WI38 (cell line): ENCODE data around the gene C1QTNF1.

Experiments used
- H3K4me3 ChIP-seq: 2 replicates; pipeline ENCODE4 v1.5.1; 2011; ENCODE audit warnings: low read depth, mild to moderate bottlenecking, control low read depth, low read length
- TF ChIP-seq, protein P1 (sequence below): IDR thresholded peaks from 2 replicates; pipeline ENCODE4 v1.5.1; 2012; ENCODE audit warnings: low read depth, mild to moderate bottlenecking, control low read depth, low read length

C1QTNF1 gene

DNA sequence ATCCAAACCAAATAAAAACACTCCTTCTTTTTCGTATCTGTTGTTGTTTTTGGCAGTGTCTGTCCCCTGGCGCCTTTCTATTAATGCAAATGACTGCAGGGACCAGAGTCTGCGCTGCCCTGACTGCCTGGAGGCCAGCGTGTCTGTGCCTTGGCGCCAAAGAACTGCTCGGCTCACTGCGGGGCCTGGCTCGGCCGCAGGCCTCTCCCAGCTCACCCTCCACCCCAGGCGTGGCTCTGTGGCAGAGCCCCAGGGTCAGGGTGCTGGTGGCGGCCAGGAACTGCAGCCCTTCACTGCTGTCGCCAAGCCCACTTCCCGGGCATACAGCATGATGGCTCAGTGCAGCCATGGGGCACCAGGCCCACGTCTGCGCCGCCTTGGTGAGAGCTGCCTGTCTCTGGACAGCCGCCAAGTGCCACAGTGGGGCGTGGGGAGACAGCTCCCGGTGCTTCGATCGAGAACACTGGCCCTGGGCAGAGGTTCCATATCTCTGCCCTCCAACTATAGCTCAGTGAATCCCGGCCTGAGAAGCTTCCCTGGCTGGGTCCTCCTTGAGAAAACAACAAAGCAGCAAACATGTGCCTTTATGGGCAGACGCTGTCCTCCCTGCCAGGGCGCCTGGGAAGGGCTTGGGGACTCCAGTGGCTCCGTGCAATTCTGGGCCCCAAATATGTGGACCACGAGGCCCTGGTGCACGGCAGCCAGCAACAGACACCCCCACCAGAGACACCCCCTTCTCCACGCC, 25.5 kb upstream of the C1QTNF1 start:
- TF ChIP-seq, protein P1, sequence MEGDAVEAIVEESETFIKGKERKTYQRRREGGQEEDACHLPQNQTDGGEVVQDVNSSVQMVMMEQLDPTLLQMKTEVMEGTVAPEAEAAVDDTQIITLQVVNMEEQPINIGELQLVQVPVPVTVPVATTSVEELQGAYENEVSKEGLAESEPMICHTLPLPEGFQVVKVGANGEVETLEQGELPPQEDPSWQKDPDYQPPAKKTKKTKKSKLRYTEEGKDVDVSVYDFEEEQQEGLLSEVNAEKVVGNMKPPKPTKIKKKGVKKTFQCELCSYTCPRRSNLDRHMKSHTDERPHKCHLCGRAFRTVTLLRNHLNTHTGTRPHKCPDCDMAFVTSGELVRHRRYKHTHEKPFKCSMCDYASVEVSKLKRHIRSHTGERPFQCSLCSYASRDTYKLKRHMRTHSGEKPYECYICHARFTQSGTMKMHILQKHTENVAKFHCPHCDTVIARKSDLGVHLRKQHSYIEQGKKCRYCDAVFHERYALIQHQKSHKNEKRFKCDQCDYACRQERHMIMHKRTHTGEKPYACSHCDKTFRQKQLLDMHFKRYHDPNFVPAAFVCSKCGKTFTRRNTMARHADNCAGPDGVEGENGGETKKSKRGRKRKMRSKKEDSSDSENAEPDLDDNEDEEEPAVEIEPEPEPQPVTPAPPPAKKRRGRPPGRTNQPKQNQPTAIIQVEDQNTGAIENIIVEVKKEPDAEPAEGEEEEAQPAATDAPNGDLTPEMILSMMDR: no peak
- no peak overlapping the region for H3K4me3 ChIP-seq

DNA sequence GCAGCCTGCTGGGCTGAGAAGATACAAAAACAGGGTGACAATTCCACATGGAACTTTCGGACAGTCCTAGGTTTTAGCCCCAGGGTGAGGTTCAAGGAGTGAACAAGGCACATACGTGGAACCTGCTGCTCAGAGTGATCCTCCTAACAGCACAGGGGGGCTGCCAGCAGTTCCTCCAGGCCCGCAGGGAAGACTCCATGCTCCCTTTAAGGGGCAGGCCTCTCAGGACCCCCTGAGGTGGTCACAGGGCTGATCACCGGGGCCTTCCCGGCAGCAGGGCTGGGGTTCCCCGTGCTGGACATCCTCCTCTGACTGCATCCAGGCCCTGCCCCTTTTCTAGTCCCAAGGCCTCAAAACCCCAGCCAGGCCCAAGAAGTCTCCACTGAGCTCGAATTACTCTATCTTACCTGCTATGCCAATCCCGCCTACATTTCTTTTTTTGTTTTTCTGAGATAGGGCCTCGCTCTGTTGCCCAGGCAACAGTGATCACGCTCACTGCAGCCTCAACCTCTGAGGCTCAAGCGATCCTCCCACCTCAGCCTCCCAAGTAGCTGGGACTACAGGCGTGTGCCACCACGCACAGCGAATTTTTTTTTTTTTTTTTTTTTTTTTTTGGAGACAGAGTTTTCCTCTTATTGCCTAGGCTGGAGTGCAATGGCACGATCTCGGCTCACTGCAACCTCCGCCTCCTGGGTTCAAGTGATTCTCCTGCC, 24.8 kb upstream of the C1QTNF1 start:
- H3K4me3 ChIP-seq: no peak overlapping the region
- TF ChIP-seq, protein P1: no peak

DNA sequence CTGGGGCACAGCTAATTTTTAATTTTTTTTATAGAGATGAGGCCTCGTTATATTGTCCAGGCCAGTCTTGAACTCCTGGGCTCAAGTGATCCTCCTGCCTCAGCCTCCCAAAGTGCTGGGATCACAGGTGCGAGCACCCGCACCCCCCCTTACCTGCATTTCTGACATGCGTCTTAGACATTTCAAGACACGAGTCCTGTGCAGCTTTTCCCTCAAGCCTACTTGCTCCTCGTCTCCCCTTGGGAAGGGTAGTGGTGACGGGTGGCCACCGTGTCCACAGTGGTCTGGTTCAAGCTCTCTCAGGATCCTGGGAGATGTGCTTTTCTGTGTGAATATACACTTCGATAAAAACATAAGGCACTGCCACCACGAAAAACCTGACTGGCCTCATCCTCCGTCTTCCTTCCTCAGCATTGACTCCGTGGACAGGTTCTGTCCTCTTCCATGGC, 24.0 kb upstream of the C1QTNF1 start:
- no peak overlapping the region for H3K4me3 ChIP-seq
- TF ChIP-seq, protein P1: no peak

DNA sequence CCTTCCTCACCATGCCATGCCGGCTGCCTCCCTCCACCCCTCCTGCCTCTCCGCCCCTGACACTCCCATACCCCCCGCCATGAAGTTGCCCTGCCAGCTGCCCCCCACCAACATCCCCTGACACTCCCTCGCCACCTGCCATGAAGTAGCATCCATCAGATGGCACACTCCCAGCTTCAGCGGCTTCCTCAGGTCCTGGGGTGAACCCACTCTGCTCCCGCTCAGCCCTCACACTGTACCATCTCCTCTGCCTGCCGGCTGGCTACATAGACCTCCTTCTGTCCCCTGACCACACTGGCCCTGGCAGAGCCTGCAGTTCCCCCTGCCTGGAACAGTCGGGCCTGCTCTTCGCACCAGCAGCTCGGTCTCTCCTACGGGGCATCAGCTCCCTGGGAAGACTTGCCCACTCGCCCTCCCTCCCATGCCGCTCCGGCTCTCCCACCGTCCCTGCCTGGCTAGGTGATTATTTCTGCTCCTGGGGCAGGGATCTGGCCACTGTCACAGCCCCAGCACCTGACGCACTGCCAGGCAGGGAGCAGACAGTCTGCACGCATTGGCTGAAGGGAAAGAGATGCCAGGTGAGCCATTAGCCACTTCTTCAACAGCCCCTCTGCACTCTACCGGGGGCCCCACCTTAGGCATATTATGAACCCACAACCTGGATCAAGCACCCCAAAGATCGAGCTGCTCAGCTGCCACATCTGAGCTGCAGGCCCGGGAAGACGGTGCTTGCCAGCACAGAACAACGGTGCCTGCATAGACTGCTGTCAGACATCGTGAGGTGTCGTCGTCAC, 23.4 kb upstream of the C1QTNF1 start:
- no peak overlapping the region for H3K4me3 ChIP-seq
- TF ChIP-seq, protein P1: no peak

DNA sequence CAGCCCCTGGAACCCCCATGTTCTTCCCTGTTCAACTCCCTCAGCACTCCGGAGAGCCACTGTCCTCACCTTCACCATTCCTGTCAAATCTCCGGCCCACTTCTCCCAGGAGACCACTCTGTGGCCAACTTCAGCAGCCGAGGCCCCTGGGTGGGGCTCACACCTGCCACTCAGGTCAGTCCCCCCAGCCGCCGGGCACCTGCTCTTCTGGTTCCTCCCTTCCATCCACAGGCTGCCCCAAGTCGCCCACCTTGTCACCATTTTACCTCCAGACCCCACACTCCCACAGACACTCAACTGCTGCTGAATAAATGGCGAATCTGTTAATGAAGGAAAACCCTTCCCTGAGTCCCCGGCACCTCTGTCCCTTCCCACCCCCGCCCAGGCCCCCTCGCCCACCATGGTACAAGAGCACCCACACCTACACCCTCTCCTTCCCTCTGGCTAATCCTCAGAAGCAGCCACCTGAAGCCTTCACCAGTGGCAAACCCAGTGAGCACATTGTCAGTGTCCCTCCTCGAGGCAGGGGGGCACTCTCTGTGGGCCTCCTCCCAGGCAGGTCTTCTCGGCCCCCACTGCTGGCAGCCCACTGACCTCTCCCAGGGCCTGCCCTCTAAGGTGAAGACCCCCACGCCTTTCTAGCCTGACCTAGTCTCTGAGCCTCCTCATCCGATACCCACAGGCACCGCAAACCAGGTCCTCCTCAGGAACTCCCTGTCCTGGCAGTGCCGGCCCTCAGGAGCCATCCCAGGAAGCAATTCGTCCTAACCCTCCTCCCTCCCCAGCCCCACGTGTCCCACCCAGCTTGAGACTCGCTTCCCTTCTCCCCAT, 22.6 kb upstream of the C1QTNF1 start:
- TF ChIP-seq, protein P1: no peak

DNA sequence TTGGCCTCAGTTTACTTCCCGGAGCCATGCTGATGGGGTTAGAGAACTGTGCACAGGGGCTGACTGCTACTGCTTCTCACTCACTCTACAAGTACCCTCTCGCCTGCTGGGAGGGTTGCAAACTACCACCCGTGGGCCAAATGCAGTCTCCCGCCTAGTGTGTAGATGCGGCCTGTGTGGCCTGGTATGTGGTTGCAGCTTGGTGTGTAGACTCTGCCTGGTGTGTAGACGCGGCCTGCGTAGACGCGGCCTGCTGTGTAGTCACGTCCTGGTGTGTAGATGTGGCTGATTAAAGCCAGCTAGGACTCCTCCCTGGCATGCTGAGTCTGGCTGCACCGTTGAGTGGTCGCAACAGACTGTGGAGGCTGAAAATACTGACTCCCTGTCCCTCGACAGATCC, 21.7 kb upstream of the C1QTNF1 start:
- TF ChIP-seq, protein P1: no peak
- no peak overlapping the region for H3K4me3 ChIP-seq

More for the DNA sequence above, 22.6 kb upstream of the C1QTNF1 start:
- no peak overlapping the region for H3K4me3 ChIP-seq
